ENCODE measurements around the gene ANXA11.

GRCh38 chr10:80196950-80197315 lies 8.4 kb downstream of the ANXA11 start:
- TF ChIP-seq, protein P1, sequence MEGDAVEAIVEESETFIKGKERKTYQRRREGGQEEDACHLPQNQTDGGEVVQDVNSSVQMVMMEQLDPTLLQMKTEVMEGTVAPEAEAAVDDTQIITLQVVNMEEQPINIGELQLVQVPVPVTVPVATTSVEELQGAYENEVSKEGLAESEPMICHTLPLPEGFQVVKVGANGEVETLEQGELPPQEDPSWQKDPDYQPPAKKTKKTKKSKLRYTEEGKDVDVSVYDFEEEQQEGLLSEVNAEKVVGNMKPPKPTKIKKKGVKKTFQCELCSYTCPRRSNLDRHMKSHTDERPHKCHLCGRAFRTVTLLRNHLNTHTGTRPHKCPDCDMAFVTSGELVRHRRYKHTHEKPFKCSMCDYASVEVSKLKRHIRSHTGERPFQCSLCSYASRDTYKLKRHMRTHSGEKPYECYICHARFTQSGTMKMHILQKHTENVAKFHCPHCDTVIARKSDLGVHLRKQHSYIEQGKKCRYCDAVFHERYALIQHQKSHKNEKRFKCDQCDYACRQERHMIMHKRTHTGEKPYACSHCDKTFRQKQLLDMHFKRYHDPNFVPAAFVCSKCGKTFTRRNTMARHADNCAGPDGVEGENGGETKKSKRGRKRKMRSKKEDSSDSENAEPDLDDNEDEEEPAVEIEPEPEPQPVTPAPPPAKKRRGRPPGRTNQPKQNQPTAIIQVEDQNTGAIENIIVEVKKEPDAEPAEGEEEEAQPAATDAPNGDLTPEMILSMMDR (IDR thresholded peaks at IDR 0.05): no peak
- no peak for TF ChIP-seq POLR2AphosphoS5 (IDR thresholded peaks at IDR 0.05)
- no peak for TF ChIP-seq POLR2A (IDR thresholded peaks at IDR 0.05)

Data from stomach (tissue), 4 donors.